GM12873 (cell line): Measurements from ENCODE around the gene SRC.

ENCODE experiments used
- CTCF ChIP-seq: IDR thresholded peaks from 2 replicates; pipeline ENCODE4 v1.5.1; 2012; ENCODE audit warnings: low read depth, mild to moderate bottlenecking, moderate library complexity, low read length, control low read depth; ENCODE audit not compliant: insufficient read depth; ENCODE audit errors: missing control alignments

The SRC gene

GRCh38 chr20:37309936-37310590 is 35.9 kb upstream of the SRC start:
- TF ChIP-seq CTCF = no peak

DNA sequence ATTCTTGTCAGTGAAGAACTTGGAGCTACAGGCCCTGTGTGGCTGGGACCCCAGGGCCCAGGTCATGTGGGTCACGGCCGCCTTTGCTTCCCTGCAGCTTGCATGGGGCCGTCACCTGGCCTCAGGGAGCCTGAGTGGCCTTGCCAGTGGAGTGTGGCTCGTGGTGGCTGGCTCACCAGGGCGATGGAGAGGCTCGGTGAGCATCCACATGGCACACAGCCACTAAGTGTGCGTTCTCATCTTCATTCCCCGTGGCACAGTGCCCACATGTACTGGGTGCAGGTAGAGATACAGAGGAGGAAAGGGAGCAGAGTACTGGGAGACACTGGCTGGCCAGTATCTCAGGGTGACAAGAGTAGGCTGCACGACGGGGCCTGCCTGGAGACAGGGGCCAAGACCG is 35.0 kb upstream of the SRC start:
- no peak for TF ChIP-seq CTCF

- no peak for TF ChIP-seq CTCF
These were observed 34.1 kb upstream of the SRC start for GRCh38 chr20:37311710-37312355.

DNA sequence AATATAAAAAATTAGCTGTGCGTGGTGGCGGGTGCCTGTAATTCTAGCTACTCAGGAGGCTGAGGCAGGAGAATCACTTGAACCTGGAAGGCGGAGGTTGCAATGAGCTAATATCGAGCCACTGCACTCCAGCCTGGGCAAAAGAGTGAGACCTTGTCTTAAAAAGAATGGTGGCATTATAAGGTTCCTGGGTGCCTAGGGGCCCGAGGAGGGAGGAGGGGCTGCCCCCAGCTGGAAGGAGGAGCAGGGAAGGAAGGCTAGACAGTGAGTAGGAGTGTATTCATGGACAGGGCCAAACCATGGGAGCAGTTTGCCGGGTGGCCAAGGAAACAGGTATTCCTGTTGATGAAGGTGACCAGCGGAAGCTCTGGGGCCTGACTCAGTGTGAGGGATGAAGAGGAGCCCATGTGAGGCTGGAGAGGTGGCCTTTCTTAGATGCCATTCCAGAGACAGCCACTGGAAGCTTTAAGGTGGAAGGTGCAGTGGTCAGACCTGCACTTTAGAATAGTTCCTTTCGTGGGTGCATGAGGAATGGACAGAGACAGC is 32.3 kb upstream of the SRC start:
- TF ChIP-seq CTCF = peak; percentile 13

- no peak for TF ChIP-seq CTCF
These were observed 31.8 kb upstream of the SRC start for GRCh38 chr20:37314099-37314498.

GRCh38 chr20:37314617-37315016 is 31.3 kb upstream of the SRC start:
- TF ChIP-seq CTCF = no peak

- TF ChIP-seq CTCF = no peak
These were observed 30.9 kb upstream of the SRC start for GRCh38 chr20:37315021-37315451.
